ENCODE measurements around the gene ABR. TPM values are rescaled to one million over a fixed set of nuclear protein-coding genes. Genes with fewer than 3 reads are reported as not detected.

The ABR gene
- total and polyA plus RNA-seq, 2 of the 8 experiments (the other 6 are each of a cell fraction or from before 2014, with no cell fraction given): 44.8 to 47.2 TPM

GRCh38 chr17:1036171-1036844 lies 143.5 kb downstream of the ABR start:
- no peak overlapping the region for H3K27ac ChIP-seq (ENCODE audit: low read depth, low read length)
- H3K14ac ChIP-seq (ENCODE audit: insufficient read length): no peak overlapping the region
- CTCF ChIA-PET (ENCODE audit: partially characterized antibody): interaction anchor here (1.0 to 6.3 kb wide), 3 partner anchors 10 to 37 kb away, joined by 3 to 41 read pairs (median 5); no protein-coding TSS in a partner anchor
- H3K23me2 ChIP-seq (ENCODE audit: low read depth, low read length): peaks cover 3% of the 10 kb centered on the region; the same call in 1 of the 2 replicates
- H4K8ac ChIP-seq (ENCODE audit: extremely low read depth, insufficient read depth, low read length): no peak overlapping the region; the same call in 1 of the 2 replicates
- H3K56ac ChIP-seq (replicated peaks; ENCODE audit: insufficient read length, low read depth, low read length): no peak overlapping the region
- peaks cover 6 to 9% of the 10 kb centered on the region in 2 experiments for H4K20me1 ChIP-seq (replicated peaks in 1 of 2; ENCODE audit: control insufficient read depth in 1 of 2, insufficient read depth in 2 of 2, low read length in 2 of 2)
- H2BK5ac ChIP-seq (ENCODE audit: low read depth, low read length): no peak overlapping the region
- no peaks in the 10 kb centered on the region for H3K79me2 ChIP-seq (ENCODE audit: control insufficient read depth in 1 of 2, insufficient read depth in 2 of 2, low read length in 2 of 2)
- no peaks in the 10 kb centered on the region for H3K9me3 ChIP-seq (ENCODE audit: insufficient read depth in 2 of 2, low read depth in 1 of 2, low read length in 1 of 2)
- no peak overlapping the region for H3K9ac ChIP-seq (replicated peaks in 1 of 4; ENCODE audit: extremely low read depth in 1 of 4, low read depth in 3 of 4, low read length in 3 of 4)
- no peak for DNase-seq (ENCODE audit: low read depth in 1 of 2, low spot score in 2 of 2)
- no peak overlapping the region for H2AFZ ChIP-seq (ENCODE audit: low read length)
- H2BK20ac ChIP-seq (ENCODE audit: low read length): no peak overlapping the region
- H4K5ac ChIP-seq (ENCODE audit: insufficient read length, low read depth, low read length): no peak overlapping the region
- H3K4ac ChIP-seq (replicated peaks; ENCODE audit: insufficient read length, low read depth, low read length): no peak overlapping the region
- no peak overlapping the region for H2BK15ac ChIP-seq (ENCODE audit: low read length)
- H4K91ac ChIP-seq (replicated peaks; ENCODE audit: insufficient read length, low read length): no peak overlapping the region
- 82% methylated on average over 24 of the region's 24 CpGs; no CpG with 5 or more reads in 1 of the 2 experiments for WGBS, 2 experiments (ENCODE audit: extremely low coverage in 1 of 2, insufficient coverage in 1 of 2, insufficient read length in 1 of 2, insufficient replicate concordance in 2 of 2, low coverage in 1 of 2, low lambda C conversion rate in 2 of 2, missing lambda C conversion rate in 1 of 2)
- no peak overlapping the region; the same call in 1 of the 2 replicates for H3K18ac ChIP-seq (ENCODE audit: extremely low read depth, low read length)
- H3K36me3 ChIP-seq (ENCODE audit: control insufficient read depth in 2 of 4, insufficient read depth in 4 of 4, low read length in 3 of 4): no peaks in the 10 kb centered on the region; a peak in 1 of 8 replicates
- H3K79me1 ChIP-seq (ENCODE audit: low read depth, low read length): no peaks in the 10 kb centered on the region
- H3K4me1 ChIP-seq (replicated peaks in 1 of 4; ENCODE audit: control insufficient read depth in 3 of 4, insufficient read depth in 4 of 4, low read length in 3 of 4): peaks cover 0 to 16% (median 8%) of the 10 kb centered on the region in 4 experiments; a peak in 6 of 7 replicates
- peaks cover 0 to 12% (median 5%) of the 10 kb centered on the region in 4 experiments; a peak in 5 of 7 replicates for H3K27me3 ChIP-seq (replicated peaks in 1 of 4; ENCODE audit: control insufficient read depth in 3 of 4, extremely low read depth in 1 of 4, insufficient read depth in 3 of 4, low read length in 3 of 4)
- H3K4me2 ChIP-seq (ENCODE audit: insufficient read depth in 1 of 2, low read depth in 2 of 2, low read length in 2 of 2): no peak overlapping the region
- no peak overlapping the region for H3K23ac ChIP-seq (ENCODE audit: insufficient read length)
- POLR2A ChIA-PET (ENCODE audit: partially characterized antibody): no interaction called here
- no peak overlapping the region for H3K4me3 ChIP-seq (ENCODE audit: extremely low read depth in 1 of 4, insufficient read depth in 2 of 4, low read depth in 3 of 4, low read length in 4 of 4)
- H2BK12ac ChIP-seq (ENCODE audit: low read depth, low read length): no peak overlapping the region
- H2BK120ac ChIP-seq (replicated peaks; ENCODE audit: low read depth, low read length): no peak overlapping the region
- no peak for FAIRE-seq
- H2AK5ac ChIP-seq (ENCODE audit: low read depth, low read length): no peak overlapping the region
- no peak for TF ChIP-seq SP2 (IDR thresholded peaks at IDR 0.05; ENCODE audit: low read length)
